NT2/D1 (cell line): Measurements from ENCODE around the gene KCNN3.

Experiments
- SUZ12 ChIP-seq: IDR thresholded peaks from 2 replicates; pipeline ENCODE4 v1.6.1; 2011; ENCODE audit not compliant: insufficient read length, insufficient read depth; ENCODE audit errors: extremely low read depth
- YY1 ChIP-seq: IDR thresholded peaks from 2 replicates; pipeline ENCODE4 v1.6.1; 2011; ENCODE audit not compliant: insufficient read length, insufficient read depth
- ZNF274 ChIP-seq: IDR thresholded peaks from 2 replicates; pipeline ENCODE4 v1.6.1; 2011; ENCODE audit warnings: mild to moderate bottlenecking, low read depth, low read length

DNA sequence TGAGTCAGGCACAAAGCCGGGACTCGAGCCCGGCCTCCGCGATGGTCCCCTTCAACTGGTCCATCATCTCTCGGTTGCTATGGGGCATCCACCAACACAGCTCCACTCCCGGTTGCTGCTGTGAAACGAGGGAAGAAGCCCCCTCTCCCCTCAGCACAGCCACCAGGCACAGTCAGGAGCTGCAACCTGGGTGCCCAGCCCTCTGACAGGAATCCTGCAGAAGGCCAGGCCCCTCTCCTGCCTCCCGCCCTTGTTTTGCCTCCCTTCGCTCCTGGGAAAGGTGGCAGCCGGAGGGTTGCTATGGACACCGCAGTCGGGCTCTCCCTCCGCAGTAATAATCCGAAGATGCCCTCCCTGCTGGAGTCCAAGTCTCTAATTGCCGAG is 8.9 kb upstream of the KCNN3 start:
- TF ChIP-seq ZNF274 (no peak), YY1 (no peak), SUZ12 (no peak)
